Heart left ventricle (tissue), 13 donors: Measurements from ENCODE around the gene NDUFB11.

ENCODE experiments used
- CTCF ChIP-seq, 12 donors: fragments of 200-600 bp; sonication (generic) in 4 of 12; IDR thresholded peaks; one replicate each; pipeline versions ENCODE4 v1.5.0 to v1.8.0; 2018 to 2022; ENCODE audit warnings: antibody characterized with exemption in 12 of 12, mild to moderate bottlenecking in 5 of 12
- POLR2A ChIP-seq, 2 donors: fragments of 450-650 bp; IDR thresholded peaks; one replicate each; pipeline ENCODE4 v1.6.1; 2017; ENCODE audit warnings: antibody characterized with exemption in 2 of 2, mild to moderate bottlenecking in 2 of 2, moderate library complexity in 2 of 2
- donor health status: ischemic (EF 13 %, LVEDD 7.1; RV severe dilation, severe dysfunction).
- donor health status: DM: no; HTN: yes; CAD: no.
- donor health status: DM: no; HTN: no; CAD: no.
- donor health status: ischemic (EF 25% LVEDD 6.9; RV normal size, moderate dysfunction).
- donor health status: ischemic (EF 25% LVEDD 5.7; RV mildly dilated, moderate dysfunction).
- donor health status: ischemic (EF 35%, LVEDD 5.7; RV mildly dilated, moderate dysfunction).
- donor health status: nonischemic (EF 11% LVEDD 7.7; RV severe dilation, severe dysfunction).
- donor health status: DM: yes; HTN: yes; CAD: no.
- donor health status: PGD.
- donor health status: ischemic (EF 29% LVEDD 5.4; RV normal size, mild dysfunction).
- donor health status: nonischemic (EF 23%, LVEDD 6.1; RV moderate dilation, normal function).

GRCh38 chrX:47184486-47184885, 40.0 kb upstream of the NDUFB11 start:
- TF ChIP-seq CTCF (IDR thresholded peaks at IDR 0.05): no peak
- no peak for TF ChIP-seq POLR2A (IDR thresholded peaks at IDR 0.05)
